HFF-Myc (cell line): ENCODE results near the gene PDE4C.

Experiments used
- DNase-seq: peaks from one replicate; pipeline ENCODE4 v3.0.0-alpha.2; 2011; ENCODE audit warnings: low read depth; ENCODE audit errors: extremely low read depth
- H3K4me3 ChIP-seq: replicated peaks from 2 replicates; pipeline ENCODE4 v1.5.1; 2011; ENCODE audit warnings: low read depth, mild to moderate bottlenecking, control low read depth, low read length
- TF ChIP-seq, protein P1 (sequence below): IDR thresholded peaks from 2 replicates; pipeline ENCODE4 v1.5.1; 2012; ENCODE audit warnings: mild to moderate bottlenecking, low read depth, low read length, control low read depth; ENCODE audit errors: missing control alignments

Gene PDE4C

DNA sequence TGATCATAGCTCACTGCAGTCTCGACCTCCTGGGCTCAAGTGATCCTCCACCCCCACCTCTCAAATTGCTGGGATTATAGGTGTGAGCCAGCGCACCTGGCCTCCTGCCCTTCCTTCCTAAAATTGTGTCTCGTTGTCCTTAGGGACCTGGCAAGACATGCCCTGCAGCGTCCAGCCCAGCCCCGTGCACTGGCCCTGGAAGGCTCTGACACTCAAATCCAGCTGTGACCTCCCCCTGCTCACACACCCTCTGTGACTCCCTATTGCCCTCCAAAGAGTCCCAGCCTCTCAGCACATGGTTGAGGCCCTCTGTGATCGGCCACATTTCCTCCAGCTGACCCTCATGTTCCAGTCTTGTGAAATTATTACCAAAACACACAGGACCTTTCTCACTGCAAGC lies 28.3 kb downstream of the PDE4C start:
- no peak for DNase-seq
- H3K4me3 ChIP-seq: no peak overlapping the region
- TF ChIP-seq, protein P1, sequence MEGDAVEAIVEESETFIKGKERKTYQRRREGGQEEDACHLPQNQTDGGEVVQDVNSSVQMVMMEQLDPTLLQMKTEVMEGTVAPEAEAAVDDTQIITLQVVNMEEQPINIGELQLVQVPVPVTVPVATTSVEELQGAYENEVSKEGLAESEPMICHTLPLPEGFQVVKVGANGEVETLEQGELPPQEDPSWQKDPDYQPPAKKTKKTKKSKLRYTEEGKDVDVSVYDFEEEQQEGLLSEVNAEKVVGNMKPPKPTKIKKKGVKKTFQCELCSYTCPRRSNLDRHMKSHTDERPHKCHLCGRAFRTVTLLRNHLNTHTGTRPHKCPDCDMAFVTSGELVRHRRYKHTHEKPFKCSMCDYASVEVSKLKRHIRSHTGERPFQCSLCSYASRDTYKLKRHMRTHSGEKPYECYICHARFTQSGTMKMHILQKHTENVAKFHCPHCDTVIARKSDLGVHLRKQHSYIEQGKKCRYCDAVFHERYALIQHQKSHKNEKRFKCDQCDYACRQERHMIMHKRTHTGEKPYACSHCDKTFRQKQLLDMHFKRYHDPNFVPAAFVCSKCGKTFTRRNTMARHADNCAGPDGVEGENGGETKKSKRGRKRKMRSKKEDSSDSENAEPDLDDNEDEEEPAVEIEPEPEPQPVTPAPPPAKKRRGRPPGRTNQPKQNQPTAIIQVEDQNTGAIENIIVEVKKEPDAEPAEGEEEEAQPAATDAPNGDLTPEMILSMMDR: no peak

DNA sequence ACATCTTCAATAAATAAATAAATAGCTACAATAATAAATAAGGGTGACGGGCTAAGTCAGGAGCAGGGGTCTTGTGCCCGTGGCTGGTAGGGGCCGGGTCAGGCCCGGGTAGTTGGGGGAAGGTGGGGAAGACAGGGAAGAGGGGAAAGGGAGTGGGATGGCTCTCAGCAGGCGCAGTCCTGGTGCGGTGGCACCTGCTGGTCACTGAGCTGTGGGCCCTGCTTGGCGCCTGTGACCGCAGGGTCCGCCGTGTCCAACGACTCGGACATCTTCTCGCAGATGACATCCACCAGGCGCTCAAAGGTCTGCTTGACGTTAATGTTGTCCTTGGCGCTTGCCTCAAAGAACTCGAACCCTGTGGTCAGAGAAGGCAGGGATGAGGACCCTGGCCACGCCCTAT lies 28.9 kb downstream of the PDE4C start:
- DNase-seq: no peak
- no peak overlapping the region for H3K4me3 ChIP-seq
- TF ChIP-seq, protein P1: no peak

GRCh38 chr19:18196511-18196845 lies 29.8 kb downstream of the PDE4C start:
- H3K4me3 ChIP-seq: no peak overlapping the region
- no peak for DNase-seq
- TF ChIP-seq, protein P1: no peak

- H3K4me3 ChIP-seq: peak overlapping the region; percentile 84
- TF ChIP-seq, protein P1: no peak
- no peak for DNase-seq
These were observed 31.5 kb downstream of the PDE4C start for GRCh38 chr19:18194554-18195238.

DNA sequence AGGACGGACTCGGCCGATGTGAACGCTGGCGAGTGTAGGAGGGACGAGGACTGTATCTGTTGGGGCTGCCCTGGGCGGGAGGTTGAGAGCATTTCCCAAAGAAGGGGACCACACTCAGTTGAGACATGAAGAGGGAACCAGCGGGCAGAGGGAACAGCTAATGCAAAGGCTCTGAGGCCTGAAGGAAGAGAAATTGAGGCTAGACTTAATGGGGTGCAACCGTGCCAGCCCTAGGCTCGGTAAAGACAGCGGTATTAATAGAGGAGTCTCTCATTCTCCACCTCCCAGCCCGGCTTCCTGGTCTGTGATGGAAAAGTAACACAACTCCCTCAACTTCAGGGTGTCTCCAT lies 32.1 kb downstream of the PDE4C start:
- peak overlapping the region; percentile 84 for H3K4me3 ChIP-seq
- no peak for DNase-seq
- TF ChIP-seq, protein P1: no peak

DNA sequence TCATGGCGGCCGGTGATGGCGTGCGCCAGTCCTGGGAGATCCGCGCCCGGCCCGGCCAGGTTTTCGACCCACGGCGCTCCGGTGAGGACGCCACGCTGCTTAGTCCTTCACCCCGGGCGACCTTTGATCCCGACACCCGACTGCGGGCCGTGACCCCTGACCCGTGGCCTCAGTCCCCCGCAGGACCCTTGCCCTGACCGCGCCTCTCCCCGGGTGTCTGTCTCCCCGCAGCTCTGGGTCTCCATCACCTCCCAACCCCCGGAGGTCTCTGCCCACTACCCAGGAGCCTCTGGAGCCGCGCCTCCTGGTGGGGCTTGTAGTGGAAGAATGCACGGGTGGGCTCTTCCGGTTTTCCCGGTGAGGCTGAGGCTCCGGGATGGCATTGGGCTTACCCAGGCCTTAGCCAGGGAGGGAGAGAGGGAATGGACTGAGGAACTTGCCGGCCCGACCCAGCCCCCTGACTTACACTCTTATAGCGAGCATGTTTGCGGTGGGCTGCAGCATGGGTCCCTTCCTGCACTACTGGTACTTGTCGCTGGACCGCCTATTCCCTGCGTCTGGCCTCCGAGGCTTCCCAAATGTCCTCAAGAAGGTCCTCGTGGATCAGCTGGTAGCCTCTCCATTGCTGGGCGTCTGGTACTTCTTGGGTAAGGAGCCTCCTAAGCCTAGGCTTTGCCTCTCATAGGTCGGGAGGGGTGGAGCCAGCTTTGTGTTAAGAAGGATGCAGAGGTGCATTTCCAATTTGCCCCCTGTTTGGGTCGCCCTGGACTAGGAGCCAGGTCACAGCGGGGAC lies 32.7 kb downstream of the PDE4C start:
- peak overlapping the region; percentile 84 for H3K4me3 ChIP-seq
- no peak for DNase-seq
- TF ChIP-seq, protein P1: no peak
